MG63 (cell line): ENCODE data around the gene DYNC1H1. TPM values are rescaled to one million over a fixed set of nuclear protein-coding genes. Genes with fewer than 3 reads are reported as not detected.
"Not testable (repeated sequence)": the region's sequence is repeated elsewhere in the genome, so short reads cannot be mapped to it uniquely, and the experiment has no call there.

ENCODE experiments used
- DNase-seq: peaks from one replicate; pipeline ENCODE4 v3.0.0-alpha.2; 2020
- H3K27me3 ChIP-seq: fragments of 250-450 bp; sonication (Bioruptor Pico); 2 replicates; pipeline ENCODE4 v1.5.1; 2020; ENCODE audit warnings: mild to moderate bottlenecking, moderate library complexity
- H3K36me3 ChIP-seq: fragments of 250-450 bp; sonication (Bioruptor Pico); 2 replicates; pipeline ENCODE4 v1.5.1; 2020; ENCODE audit warnings: mild to moderate bottlenecking, moderate library complexity
- H3K4me3 ChIP-seq: fragments of 250-450 bp; sonication (Bioruptor Pico); 2 replicates; pipeline ENCODE4 v1.5.1; 2020; ENCODE audit warnings: mild to moderate bottlenecking, moderate library complexity
- H3K9me3 ChIP-seq: fragments of 250-450 bp; sonication (Bioruptor Pico); 2 replicates; pipeline ENCODE4 v1.5.1; 2020; ENCODE audit warnings: mild to moderate bottlenecking, moderate library complexity
- total RNA-seq: library from RNA; depleted of rRNA; stranded (reverse); fragments of >200 nt; shearing (Covaris generic); gene quantifications from 2 replicates; pipeline ENCODE4 v1.2.3, GENCODE V29; 2014; ENCODE audit warnings: low replicate concordance

Gene DYNC1H1
- total RNA-seq, 1 experiment from 2014 or later: 108 TPM

DNA sequence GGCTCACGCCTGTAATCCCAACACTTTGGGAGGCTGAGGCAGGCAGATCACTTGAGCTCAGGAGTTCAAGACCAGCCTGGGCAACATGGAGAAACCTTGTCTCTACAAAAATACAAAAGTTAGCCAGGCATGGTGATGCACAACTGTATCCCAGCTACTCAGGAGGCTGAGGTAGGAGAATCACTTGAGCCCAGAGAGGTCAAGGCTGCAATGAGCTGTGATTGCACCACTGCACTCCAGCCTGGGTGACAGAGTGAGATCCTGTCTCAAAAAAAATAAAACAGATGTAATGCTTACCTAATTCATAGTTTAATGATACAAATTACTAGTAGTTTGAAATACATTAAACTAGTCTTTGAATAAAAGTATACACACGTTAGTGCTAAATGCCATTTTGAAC lies 7.1 kb downstream of the DYNC1H1 start:
- H3K36me3 ChIP-seq: peaks cover 29% of the 10 kb centered on the region
- not testable (repeated sequence) for H3K4me3 ChIP-seq, H3K27me3 ChIP-seq, DNase-seq, H3K9me3 ChIP-seq

DNA sequence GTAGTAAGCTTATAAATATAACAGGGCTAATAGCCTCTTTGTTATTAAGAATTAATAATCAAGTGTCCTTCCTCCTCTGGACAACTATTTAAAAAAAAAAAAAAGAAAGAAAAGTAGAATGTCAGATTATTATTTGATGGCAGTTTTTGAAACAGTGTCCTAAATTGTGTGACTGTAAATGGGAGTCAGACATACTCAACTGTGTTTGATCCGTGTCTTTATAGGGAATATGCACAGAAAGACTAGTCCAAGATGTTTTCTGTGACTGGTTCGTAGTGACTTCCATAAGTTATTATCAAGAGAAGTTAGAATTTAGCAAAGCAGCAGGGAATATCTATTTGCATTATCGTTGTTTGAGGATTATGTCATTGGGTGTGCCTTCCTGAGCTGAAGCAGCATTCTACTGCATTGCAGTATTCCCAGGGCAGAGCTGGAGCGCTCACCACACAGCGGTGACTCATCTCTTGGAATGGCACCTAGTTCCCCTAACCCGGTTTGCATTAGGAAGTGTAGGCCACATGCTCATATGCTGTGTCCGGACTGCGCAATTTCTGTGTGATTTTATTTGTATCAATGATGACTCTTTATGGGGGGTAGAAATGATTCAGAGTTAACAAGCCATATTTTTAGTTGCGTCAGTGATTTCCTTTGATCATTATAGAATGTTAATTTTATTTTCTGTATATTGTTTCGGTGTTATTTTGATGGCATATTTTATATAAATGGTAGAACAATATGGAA lies 7.9 kb downstream of the DYNC1H1 start:
- DNase-seq: peak; percentile 95
- Histone ChIP-seq H3K27me3 (no peaks in the 10 kb centered on the region), H3K9me3 (no peaks in the 10 kb centered on the region), H3K4me3 (peak overlapping the region; percentile 32), H3K36me3 (peaks cover 36% of the 10 kb centered on the region)

DNA sequence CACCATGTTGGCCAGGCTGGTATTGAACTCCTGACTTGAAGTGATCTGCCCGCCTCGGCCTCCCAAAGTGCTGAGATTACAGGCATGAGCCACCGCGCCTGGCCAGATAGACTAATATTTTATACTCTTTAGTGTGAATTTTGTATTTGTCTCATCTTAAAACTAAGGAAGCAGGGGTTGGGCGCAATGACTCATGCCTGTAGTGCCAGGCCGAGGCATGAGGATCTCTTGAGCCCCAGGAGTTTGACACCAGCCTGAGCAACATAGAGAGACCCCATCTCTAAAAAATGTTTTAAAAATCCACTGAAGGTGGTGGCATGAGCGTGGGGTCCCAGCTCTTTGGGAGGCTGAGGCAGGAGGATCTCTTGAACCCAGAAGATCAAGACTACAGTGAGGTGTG lies 9.0 kb downstream of the DYNC1H1 start:
- no peak overlapping the region for H3K4me3 ChIP-seq
- H3K9me3 ChIP-seq: no peaks in the 10 kb centered on the region
- no peaks in the 10 kb centered on the region for H3K27me3 ChIP-seq
- DNase-seq: peak; percentile 40
- peaks cover 38% of the 10 kb centered on the region for H3K36me3 ChIP-seq

DNA sequence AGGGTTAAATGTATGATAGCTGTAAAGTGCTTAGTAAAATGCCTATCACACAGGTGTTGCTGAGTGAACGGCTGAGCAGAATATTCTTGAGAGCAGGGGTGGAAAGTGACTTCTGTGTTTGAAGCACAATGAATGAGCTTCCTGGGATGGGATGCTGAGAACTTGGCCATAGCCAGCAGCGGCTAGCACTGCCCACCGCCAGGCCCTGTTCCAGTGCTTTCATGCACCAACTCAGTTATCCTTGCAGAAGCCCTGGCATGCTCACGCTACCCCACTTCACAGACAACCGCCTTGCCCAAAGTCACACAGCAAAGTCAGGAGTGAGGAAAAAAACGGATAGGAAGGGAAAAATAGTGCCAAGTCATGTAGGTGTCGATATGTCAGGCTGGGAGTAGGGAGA lies 10.9 kb downstream of the DYNC1H1 start:
- Histone ChIP-seq H3K9me3 (no peaks in the 10 kb centered on the region), H3K4me3 (no peak overlapping the region), H3K36me3 (peaks cover 47% of the 10 kb centered on the region), H3K27me3 (no peaks in the 10 kb centered on the region)
- DNase-seq: no peak

DNA sequence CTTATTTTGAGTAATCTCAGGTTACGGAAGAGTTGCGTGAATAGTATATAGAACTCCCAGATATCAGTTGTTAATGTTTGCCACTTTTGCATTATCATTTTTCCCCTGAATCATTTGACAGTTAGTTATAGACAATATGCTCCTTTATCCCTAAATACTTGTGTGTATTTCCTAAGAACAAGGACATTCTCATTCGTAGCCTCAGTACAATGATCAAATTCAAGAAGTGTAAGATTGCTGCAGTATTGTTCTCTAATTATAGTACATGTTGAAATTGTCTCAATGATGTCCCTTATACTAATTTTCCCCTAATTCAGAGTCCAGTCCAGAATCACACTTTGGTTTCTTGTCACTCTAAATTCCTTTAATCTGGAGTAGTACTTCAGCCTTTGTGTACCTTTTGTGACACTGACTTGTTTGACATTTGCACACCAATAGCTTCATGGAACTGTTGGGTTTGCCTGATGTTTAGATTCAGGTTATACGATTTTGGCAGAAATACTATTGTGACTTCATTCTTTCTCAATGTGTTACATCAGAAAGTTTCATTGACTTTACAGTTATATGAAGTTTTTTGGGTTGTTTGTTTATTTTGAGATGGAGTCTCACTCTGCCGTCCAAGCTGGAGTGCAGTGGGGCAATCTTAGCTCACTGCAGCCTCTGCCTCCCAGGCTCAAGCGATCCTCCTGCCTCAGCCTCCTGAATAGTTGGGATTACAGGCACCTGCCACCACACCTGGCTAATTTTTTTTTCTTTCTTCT lies 13.1 kb downstream of the DYNC1H1 start:
- H3K27me3 ChIP-seq: no peaks in the 10 kb centered on the region
- H3K4me3 ChIP-seq: no peak overlapping the region
- H3K9me3 ChIP-seq: no peaks in the 10 kb centered on the region
- peaks cover 59% of the 10 kb centered on the region for H3K36me3 ChIP-seq
- peak; percentile 22 for DNase-seq

DNA sequence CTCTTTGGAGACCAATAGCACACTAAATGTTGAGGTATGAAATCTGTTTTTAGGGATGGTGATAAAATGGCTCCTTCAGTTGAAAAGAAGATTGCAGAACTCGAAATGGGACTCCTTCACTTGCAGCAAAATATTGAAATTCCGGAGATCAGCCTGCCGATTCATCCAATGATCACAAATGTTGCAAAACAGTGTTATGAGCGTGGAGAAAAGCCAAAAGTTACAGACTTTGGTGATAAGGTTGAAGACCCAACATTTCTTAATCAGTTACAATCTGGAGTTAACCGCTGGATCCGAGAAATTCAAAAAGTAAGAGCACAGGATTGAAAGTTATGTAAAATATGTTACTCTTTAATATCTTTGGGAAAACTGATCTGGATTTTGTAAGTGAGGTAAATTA lies 15.3 kb downstream of the DYNC1H1 start:
- H3K27me3 ChIP-seq: no peaks in the 10 kb centered on the region
- DNase-seq: no peak
- H3K36me3 ChIP-seq: peaks cover 66% of the 10 kb centered on the region
- H3K9me3 ChIP-seq: no peaks in the 10 kb centered on the region
- no peak overlapping the region for H3K4me3 ChIP-seq

DNA sequence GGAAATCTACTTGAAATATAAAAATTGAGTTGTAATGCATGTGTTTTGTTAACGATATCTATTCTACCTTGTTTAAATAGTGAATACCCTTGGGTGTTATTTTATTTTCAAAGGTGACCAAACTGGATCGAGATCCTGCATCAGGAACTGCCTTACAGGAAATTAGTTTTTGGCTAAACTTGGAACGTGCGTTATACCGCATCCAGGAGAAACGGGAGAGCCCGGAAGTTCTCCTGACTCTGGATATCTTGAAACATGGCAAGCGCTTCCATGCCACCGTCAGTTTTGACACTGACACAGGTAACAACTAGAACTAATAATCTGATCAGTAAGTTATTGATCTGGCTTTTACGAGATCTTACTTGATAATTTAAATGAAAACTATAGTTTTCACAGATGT lies 15.9 kb downstream of the DYNC1H1 start:
- DNase-seq: no peak

DNA sequence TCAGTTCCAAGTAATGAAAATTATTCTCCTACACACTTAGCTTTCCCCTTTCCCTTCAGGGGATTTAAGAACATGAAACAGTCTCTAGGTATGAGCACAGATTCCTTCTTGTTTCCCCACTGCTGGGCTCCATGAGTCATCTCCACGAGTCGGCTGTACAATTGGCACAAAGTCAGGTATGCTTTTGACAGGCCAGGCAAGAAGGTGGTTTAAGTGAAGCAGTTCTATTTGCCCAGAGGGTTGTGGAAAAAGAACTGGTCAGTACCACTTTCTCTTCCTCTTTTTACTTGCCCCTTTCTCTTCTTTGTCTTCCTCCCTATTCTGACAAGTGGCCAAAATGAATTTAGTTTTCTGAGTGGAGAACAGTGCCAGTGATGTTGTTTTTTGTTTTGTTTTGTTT lies 16.3 kb downstream of the DYNC1H1 start:
- no peak overlapping the region for H3K4me3 ChIP-seq
- H3K9me3 ChIP-seq: no peaks in the 10 kb centered on the region
- DNase-seq: peak; percentile 86
- no peaks in the 10 kb centered on the region for H3K27me3 ChIP-seq
- peaks cover 69% of the 10 kb centered on the region for H3K36me3 ChIP-seq

More for the DNA sequence above, 15.9 kb downstream of the DYNC1H1 start:
- H3K36me3 ChIP-seq: peaks cover 66% of the 10 kb centered on the region
- no peaks in the 10 kb centered on the region for H3K9me3 ChIP-seq
- no peaks in the 10 kb centered on the region for H3K27me3 ChIP-seq
- H3K4me3 ChIP-seq: no peak overlapping the region

DNA sequence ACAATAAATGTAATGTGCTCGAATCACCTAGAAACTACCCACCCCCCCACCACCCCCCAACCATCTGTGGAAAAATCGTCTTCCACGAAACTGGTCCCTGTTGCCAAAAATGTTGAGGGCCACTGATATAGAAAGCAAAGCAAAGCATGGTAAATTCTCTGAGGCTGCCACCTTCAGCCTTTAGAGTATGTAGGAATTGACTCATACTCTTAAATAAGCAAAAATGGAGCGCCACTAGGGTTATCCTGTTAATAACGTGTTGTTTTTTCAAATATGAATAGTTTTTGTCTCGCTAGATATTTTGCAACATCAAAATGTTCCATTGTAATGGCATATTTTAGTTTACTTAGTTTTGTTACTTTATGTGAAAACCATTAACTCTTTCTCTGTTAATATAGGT lies 18.2 kb downstream of the DYNC1H1 start:
- DNase-seq: no peak
- Histone ChIP-seq H3K4me3 (no peak overlapping the region), H3K27me3 (no peaks in the 10 kb centered on the region), H3K36me3 (peaks cover 66% of the 10 kb centered on the region), H3K9me3 (no peaks in the 10 kb centered on the region)

DNA sequence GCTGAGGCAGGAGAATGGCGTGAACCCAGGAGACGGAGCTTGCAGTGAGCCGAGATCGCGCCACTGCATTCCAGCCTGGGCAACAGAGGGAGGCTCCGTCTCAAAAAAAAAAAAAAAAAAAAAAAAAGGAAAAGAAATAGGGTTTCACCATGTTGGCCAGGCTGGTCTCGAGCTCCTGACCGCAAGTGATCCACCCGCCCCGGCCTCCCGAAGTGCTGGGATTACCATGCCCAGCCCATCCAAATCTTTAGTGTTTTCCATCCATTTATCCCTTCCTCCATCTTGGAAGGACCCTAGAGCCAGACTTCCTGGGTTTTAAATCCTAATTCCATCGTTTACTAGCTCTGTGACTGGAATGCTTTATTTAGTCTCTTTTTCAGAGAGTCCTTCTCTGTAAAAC lies 20.5 kb downstream of the DYNC1H1 start:
- H3K27me3 ChIP-seq, H3K4me3 ChIP-seq, H3K9me3 ChIP-seq, DNase-seq: not testable (repeated sequence)
- H3K36me3 ChIP-seq: peaks cover 63% of the 10 kb centered on the region

DNA sequence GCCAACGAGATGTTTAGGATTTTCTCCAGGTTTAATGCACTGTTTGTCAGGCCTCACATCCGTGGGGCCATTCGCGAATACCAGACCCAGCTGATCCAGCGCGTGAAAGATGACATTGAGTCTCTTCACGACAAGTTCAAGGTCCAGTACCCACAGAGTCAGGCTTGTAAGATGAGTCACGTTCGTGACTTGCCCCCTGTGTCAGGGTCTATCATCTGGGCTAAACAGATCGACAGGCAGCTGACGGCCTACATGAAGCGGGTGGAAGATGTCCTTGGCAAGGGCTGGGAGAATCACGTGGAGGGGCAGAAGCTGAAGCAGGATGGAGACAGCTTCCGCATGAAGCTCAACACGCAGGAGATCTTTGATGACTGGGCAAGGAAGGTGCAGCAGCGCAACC lies 21.6 kb downstream of the DYNC1H1 start:
- DNase-seq: no peak
- no peak overlapping the region for H3K4me3 ChIP-seq
- no peaks in the 10 kb centered on the region for H3K27me3 ChIP-seq
- peaks cover 60% of the 10 kb centered on the region for H3K36me3 ChIP-seq
- no peaks in the 10 kb centered on the region for H3K9me3 ChIP-seq

DNA sequence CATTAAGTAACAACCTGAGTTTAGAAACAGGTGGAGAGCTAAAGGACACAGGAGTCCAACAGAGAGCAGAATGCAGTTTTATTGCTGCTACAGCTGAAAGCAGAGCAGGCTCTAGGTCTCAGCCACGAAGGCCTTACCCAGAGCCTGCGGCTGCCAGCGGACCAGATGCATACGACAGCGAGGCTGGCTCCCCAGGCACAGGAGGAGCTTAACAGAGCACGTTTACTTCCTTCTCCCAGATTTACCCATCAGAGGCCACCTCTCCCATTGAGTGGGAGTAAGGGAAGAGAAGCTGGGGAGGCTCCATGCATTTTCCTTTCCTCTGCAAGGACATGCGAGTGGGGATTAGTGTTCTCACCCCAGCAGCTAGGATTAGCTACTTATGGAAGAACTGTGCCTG lies 22.6 kb downstream of the DYNC1H1 start:
- DNase-seq: no peak
- Histone ChIP-seq H3K36me3 (peaks cover 58% of the 10 kb centered on the region), H3K4me3 (no peak overlapping the region), H3K27me3 (no peaks in the 10 kb centered on the region), H3K9me3 (no peaks in the 10 kb centered on the region)

DNA sequence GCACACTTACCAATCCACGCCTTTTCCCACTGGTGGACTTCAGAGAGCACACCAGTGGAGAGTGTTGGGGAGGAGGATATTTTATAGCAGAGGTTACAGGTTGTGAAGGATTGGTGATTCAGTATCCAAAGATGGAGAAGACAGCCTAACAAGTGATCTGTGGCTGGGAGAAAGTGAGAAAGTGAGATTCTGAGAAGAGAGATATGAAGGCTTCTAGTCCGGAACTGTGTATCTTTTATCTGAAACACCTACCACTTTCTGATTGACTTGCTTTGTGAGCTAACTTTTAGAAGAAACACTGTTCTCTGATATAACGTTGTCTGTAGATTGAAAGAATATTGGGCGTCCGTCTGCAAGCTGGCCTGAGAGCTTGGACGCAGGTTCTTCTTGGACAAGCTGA lies 24.0 kb downstream of the DYNC1H1 start:
- Histone ChIP-seq H3K36me3 (peaks cover 54% of the 10 kb centered on the region), H3K4me3 (no peak overlapping the region), H3K27me3 (no peaks in the 10 kb centered on the region), H3K9me3 (no peaks in the 10 kb centered on the region)
- DNase-seq: no peak

DNA sequence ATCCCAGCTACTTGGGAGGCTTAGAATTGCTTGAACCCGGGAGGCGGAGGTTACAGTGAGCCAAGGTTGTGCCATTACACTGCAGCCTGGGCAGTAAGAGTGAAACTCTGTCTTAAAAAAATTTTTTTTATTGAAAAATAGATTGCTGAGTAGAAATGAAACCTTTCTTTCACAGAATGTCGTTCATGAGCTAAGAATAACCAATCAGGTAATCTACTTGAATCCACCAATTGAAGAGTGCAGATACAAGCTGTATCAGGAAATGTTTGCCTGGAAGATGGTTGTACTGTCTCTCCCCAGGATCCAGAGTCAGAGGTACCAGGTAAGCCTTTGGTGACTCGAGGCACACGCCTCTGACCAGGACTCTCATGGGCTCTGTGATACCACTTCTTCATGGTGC lies 27.0 kb downstream of the DYNC1H1 start:
- DNase-seq: no peak
- Histone ChIP-seq H3K9me3 (no peaks in the 10 kb centered on the region), H3K36me3 (peaks cover 57% of the 10 kb centered on the region), H3K4me3 (no peak overlapping the region), H3K27me3 (no peaks in the 10 kb centered on the region)

DNA sequence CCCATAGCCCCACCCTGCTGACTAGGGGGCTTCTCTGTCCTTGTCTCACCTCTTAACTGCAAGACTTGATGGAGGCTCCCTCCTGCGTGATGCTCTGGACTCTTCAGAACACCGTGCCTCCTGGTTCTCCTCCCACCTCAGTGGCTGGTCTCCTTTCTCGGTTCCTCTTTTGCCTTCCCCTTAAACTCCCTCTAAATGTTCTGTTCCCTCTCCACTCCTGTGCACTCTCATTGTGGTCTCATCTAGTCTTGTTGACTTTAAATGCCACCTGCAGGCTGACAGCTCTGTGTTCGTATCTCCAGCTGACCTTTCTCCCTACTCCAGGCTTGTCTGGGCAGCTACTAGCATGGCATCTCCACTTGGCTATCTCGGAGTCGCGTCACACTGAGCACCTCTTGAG lies 28.3 kb downstream of the DYNC1H1 start:
- no peak for DNase-seq
- Histone ChIP-seq H3K9me3 (no peaks in the 10 kb centered on the region), H3K4me3 (no peak overlapping the region), H3K27me3 (no peaks in the 10 kb centered on the region), H3K36me3 (peaks cover 56% of the 10 kb centered on the region)

DNA sequence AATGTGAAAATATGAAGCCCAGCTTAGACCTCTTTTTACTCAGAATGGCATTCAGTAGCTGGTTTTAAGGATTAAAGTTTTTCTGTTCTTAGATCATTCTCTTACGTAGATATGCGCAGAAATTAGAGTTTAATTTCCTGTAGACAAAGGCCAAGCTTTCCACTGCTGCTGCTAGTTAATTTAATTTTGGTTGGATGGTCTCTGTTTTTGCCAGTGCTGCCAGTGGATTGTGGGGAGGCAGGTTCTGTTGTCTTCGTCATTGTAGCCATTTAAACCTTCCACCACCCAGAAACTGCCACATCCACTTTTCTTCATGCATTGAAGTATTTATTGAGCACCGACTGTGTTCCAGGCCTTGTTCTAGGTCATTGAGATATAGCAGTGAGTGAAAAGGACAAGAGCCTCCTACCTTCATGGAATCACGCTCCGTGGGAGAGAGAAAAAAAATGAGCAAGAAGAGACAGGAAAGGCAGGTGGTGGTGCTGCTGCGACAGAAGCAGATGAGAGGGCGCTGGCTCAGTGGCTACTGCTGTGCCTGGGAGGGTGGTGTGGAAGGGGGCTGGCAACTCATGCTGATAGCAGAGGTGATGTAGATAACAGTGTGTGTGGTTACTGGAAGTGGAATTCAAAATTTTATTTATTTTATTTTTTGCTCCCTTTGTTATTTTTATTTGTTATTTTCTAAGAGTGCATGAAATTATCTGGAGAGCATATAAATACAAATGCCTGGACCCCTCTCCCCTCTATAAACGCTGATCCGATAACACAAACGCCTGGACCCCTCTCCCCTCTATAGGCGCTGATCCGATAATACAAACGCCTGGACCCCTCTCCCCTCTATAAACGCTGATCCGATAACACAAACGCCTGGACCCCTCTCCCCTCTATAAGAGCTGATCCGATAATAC lies 33.3 kb downstream of the DYNC1H1 start:
- no peak for DNase-seq
- Histone ChIP-seq H3K36me3 (peaks cover 45% of the 10 kb centered on the region), H3K27me3 (no peaks in the 10 kb centered on the region), H3K9me3 (no peaks in the 10 kb centered on the region), H3K4me3 (no peak overlapping the region)

DNA sequence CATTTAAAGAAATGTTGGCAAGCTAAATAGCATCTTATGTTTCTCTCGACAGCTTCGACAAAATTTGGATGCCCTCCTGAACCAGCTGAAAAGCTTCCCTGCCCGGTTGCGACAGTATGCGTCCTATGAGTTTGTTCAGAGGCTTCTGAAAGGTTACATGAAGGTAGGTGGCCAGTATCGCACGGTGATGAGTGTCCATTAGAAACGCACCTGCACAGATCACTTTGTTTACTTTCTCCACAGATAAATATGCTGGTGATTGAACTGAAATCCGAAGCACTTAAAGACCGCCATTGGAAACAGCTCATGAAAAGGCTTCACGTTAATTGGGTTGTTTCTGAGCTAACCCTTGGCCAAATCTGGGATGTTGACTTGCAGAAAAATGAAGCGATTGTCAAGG lies 36.5 kb downstream of the DYNC1H1 start:
- H3K27me3 ChIP-seq: no peaks in the 10 kb centered on the region
- H3K4me3 ChIP-seq: no peak overlapping the region
- no peak for DNase-seq
- H3K36me3 ChIP-seq: peaks cover 48% of the 10 kb centered on the region
- no peaks in the 10 kb centered on the region for H3K9me3 ChIP-seq
